PC-9 (cell line): ENCODE measurements around the gene ROPN1.

ENCODE experiments used
- EZH2 ChIP-seq: fragments of 200-600 bp; sonication (generic); IDR thresholded peaks from 2 replicates; pipeline ENCODE4 v1.8.0; 2017; ENCODE audit warnings: antibody characterized with exemption, low read depth
- TF ChIP-seq, protein P1 (sequence below): fragments of 200-600 bp; sonication (generic); conservative IDR thresholded peaks from 2 replicates; pipeline ENCODE4 v1.6.1; 2017; ENCODE audit warnings: mixed run types, antibody characterized with exemption, mild to moderate bottlenecking, moderate library complexity

GRCh38 chr3:123920383-123920782 is 71.5 kb downstream of the ROPN1 start:
- TF ChIP-seq, protein P1, sequence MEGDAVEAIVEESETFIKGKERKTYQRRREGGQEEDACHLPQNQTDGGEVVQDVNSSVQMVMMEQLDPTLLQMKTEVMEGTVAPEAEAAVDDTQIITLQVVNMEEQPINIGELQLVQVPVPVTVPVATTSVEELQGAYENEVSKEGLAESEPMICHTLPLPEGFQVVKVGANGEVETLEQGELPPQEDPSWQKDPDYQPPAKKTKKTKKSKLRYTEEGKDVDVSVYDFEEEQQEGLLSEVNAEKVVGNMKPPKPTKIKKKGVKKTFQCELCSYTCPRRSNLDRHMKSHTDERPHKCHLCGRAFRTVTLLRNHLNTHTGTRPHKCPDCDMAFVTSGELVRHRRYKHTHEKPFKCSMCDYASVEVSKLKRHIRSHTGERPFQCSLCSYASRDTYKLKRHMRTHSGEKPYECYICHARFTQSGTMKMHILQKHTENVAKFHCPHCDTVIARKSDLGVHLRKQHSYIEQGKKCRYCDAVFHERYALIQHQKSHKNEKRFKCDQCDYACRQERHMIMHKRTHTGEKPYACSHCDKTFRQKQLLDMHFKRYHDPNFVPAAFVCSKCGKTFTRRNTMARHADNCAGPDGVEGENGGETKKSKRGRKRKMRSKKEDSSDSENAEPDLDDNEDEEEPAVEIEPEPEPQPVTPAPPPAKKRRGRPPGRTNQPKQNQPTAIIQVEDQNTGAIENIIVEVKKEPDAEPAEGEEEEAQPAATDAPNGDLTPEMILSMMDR: no peak
- no peak for TF ChIP-seq EZH2
